ENCODE data around the gene KRTAP5-8.
"Not testable (repeated sequence)": the region's sequence is repeated elsewhere in the genome, so short reads cannot be mapped to it uniquely, and the experiment has no call there.

The KRTAP5-8 gene

DNA sequence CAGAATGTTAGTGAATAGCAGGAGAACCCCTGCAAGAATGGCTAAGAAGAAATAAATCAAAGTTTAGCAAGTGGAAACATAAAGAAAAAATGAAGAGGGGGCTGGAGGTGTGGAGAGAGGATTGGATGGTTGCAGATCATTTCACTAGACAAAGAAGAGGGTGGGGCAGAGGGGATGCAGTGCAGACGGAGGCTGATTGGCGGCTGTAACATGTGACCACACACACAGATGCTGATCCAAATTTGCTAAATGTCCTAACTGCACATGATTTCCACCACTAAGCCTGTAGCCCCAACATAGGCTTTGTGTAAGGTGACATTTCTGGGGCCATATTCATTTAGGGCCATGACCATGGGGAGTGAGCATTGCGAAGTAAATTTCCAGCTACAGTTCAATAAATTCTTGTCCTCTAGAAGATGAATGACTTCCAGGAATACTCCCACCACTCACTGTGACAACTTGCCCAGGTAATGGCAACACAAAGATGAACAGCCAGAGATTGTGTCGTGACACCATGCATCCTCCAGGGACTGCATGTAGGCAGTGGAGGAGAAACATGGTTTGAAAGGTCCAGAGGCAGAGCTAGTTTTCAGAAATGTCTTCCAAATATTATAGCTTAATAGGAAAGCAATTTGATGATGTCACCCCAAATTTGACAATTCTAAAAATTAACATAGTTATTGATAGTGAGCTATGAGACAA, 38.0 kb downstream of the KRTAP5-8 start:
- DNase-seq = no peak

DNA sequence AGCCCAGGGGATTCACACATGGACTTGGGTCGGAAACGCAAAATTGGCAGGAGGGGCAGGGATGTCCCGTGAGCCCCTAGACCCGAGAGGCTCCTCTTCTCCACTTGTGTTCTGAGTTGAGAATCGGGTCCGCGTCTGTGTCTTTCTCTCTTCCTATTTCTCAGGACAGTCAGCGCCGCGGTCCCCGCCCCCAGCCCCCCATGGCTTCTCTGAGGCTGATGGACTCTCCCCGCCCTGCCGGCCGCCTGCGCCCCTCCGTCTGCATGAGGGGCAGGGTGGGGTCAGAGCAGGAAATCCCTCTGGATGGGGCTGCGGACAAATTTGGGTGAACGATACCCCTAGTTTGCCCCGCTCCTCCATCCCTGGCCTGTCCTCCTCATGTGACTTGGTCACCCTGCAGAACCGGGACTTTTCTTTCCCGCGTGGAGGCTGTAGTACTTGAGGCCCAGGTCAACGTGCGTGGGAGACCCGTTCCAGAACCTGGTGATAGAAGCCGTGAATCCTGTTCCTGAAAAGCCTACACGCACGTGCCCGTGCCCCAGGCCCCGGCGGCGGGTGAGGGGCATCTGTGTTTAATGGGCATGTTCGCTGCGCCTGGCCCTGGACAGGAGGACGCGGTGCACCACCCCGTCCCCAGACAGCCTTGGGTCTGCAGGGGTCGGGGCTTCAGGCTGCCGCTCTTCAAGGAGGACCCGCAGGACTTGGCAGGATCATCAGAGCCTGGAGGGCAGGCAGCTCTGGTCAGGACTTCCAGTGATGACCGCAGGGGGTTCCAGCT, 39.1 kb downstream of the KRTAP5-8 start:
- not testable (repeated sequence) for DNase-seq

DNA sequence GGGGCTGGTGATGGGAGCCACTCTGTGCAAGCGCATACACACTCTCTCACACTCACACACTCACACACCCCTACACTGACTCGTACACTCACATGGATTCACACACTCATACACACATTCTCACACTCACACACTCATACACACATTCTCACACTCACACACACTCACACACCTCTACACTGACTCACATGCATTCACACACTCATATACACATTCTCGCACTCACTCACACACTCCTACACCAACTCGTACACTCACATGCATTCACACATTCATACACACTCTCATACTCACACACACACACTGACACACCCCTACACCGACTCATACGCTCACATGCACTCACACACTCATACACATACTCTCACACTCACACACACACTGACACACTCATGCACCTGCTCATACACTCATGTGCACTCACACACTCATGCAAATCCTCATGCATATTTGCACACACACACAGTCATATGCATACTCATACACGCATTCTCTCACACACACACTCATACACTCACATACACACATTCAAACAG, 39.7 kb downstream of the KRTAP5-8 start:
- DNase-seq = no peak

DNA sequence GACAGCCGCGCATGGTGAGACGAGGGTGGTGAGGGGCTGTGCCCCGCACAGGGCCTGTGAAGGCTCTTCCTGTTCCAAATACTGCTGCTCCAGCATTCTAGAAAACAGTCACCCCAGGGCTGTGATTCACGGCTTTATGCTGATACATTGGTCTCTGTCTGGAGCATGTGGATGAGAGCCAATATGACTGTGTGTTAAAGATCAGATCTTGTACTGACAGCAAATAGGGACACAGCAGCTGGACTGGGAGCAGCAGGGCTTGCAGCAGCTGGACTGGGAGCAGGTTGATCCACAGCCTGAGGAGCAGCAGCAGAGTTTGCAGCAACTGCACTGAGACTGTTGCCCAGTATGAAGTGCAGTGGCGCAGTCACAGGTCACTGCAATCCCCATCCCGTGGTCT, 41.7 kb downstream of the KRTAP5-8 start:
- not testable (repeated sequence) for DNase-seq

DNA sequence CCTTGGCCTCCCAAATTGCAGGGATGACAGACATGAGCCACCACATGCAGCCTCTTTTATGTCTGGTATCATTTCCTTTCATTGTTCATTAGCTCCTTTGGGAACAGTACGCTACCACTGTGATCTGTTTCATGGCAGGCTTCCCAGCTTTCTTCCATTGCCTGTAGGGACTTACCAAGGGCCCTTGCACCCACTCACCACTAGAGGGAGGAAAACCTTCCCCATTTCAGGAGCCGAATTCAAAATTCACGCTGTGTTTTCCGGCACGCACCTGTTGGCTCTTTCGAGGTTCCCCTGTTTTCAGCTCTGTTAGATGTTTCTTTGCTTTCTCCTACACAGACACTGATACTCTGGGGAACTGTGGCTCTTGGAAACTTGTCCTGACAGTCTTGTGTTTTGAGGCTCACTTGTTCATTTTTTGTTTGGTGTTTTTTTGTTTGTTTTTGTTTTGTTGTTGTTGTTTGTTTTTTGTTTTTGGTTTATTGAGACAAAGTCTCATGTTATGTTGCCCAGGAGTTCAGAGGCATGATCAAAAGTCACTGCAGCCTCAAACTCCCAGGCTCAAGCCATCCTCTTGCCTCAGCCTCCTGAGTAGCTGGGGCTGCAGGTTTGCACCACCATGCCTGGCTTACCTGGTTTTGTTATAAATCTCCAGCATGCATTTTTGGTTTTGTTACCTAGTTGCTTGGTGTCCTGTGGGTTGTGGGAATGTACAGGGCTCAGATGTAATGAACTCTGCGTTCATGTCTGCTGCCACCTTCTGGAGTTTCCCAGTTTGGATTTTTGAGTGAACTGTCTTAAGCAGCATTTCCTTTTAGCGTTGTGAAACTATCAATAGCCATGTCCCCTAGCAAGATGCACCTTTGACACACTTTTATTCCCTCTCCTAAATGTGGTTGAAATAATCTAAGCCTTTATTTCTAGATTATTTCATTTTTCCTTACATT, 42.5 kb downstream of the KRTAP5-8 start:
- no peak for DNase-seq

DNA sequence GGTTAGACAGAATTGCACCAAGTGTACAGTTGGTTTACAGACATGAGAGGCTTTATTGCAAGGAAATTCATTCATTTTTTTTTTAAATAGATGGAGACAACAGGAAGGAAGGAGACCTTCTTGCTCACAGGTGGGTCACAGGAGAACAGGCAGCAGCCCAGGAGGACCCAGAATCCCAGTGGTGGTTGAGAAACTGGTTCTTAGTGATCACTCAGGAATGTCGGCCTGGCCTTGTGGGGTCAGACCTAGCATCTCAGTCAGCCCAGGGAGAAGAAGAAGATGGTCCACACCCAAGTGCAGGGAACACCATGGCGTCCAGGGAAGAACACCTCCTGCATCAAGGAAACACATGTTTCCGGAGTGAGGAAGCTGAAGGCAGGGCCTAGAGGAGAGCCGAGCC, 44.0 kb downstream of the KRTAP5-8 start:
- DNase-seq = no peak

DNA sequence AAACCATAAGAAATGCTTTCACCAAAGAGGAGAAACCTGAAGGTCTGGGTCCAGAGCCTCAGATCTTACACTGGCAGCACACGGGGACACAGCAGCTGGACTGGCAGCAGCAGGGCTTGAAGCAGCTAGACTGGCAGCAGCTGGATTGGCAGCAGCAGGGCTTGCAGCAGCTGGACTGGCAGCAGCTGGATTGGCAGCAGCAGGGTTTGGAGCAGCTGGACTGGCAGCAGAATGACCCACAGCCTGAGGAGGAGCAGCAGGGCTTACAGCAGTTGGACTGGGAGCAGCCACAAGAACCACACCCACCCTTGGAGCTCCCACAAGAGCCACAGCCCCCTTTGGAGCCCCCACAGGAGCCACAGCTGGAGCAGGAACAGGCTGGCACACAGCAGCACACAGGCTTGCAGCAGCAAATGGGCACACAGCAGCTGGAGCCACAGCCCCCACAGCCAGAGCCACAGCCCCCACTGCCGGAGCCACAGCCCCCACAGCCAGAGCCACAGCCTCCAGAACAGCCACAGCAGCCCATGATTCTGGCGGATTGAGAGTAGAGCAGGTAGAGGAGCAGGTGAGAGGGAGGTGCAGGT, 44.6 kb downstream of the KRTAP5-8 start, which contains the start of gene KRTAP5-11:
TSS of gene KRTAP5-11 (minus strand) at position 567 of the 587 bp plus-strand sequence. CDS start at position 529, 38 bp downstream.
- DNase-seq = no peak

DNA sequence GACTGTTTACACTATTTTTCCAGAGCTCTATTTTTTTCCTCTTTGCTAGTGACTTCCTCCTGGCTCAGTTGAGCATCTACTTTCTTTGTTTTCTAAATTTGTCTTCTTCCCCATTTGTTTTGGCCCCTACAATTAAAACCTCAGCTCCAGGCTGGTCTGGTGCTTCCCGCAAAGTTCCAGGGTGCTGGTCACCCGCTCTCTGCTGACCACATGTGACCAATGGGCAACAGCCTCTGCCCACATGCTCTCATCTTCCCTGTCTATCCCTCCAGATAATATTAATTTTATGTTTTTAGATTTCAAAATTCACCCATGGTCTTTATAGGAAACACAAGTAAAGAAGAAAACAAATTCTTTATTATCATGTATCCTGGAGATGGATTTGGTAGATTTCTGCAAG, 45.1 kb downstream of the KRTAP5-8 start:
- DNase-seq = not testable (repeated sequence)

DNA sequence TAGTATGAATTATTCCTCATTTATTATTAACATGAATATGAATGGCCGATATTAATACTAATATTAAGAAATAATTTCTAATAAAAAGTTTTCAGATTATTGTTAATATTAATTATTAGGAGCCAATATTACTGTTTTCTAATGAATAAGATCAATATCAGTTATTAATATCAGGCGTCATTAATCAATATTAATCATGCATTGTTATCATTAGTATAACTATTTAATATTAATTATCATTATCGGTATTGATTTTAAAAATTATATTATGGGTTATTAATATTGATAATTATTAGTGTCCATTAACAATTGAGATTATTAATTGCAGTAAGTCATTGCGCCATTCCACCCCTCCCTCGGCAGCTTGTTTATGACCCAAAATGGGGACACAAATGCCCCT, 47.8 kb downstream of the KRTAP5-8 start:
- not testable (repeated sequence) for DNase-seq

DNA sequence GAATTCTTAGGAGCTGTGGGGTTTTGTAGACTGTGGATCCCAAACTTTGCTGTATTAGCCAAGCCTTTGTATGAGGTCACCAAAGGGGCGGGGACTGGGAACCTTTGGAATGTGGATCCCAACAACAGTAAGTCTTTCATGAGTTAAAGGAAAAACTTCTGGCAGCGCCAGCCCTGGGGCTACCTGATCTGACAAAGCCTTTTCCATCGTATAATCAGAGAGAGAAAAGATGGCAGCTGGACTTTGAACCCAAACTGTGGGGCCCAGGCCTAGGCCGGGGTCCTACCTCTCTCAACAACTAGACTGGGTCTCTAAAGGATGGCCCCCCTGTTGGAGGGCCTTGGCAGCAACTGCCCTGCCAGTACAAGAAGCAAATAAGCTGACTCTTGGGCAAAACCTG, 50.5 kb downstream of the KRTAP5-8 start:
- not testable (repeated sequence) for DNase-seq

All from GDM1 (cell line).